WERI-Rb-1 (cell line): ENCODE results near the gene WDR93.

Experiments used
- DNase-seq: peaks from one replicate; pipeline ENCODE4 v3.0.0-alpha.2; 2020
- H3K27ac ChIP-seq: fragments of 250-450 bp; sonication (Bioruptor Pico); 2 replicates; pipeline ENCODE4 v1.5.1; 2020; ENCODE audit warnings: mild to moderate bottlenecking, moderate library complexity
- H3K27me3 ChIP-seq: fragments of 250-450 bp; sonication (Bioruptor Pico); 2 replicates; pipeline ENCODE4 v1.5.1; 2021; ENCODE audit warnings: mild to moderate bottlenecking, low read depth, moderate library complexity; ENCODE audit not compliant: insufficient read depth, severe bottlenecking
- H3K36me3 ChIP-seq: fragments of 250-450 bp; sonication (Bioruptor Pico); 2 replicates; pipeline ENCODE4 v1.5.1; 2020; ENCODE audit warnings: mild to moderate bottlenecking, moderate library complexity
- H3K4me3 ChIP-seq: 2 replicates; pipeline ENCODE4 v1.5.1; 2011; ENCODE audit warnings: low read depth, mild to moderate bottlenecking, control low read depth, low read length
- H3K9me3 ChIP-seq: fragments of 250-450 bp; sonication (Bioruptor Pico); 2 replicates; pipeline ENCODE4 v1.5.1; 2021; ENCODE audit warnings: mild to moderate bottlenecking, moderate library complexity; ENCODE audit not compliant: severe bottlenecking
- CTCF ChIP-seq: IDR thresholded peaks from 2 replicates; pipeline ENCODE4 v1.5.1; 2011; ENCODE audit warnings: low read depth, mild to moderate bottlenecking, control low read depth, inconsistent platforms, low read length

The WDR93 gene

GRCh38 chr15:89765694-89766093, 75.1 kb downstream of the WDR93 start:
- no peak overlapping the region for H3K4me3 ChIP-seq
- no peak overlapping the region for H3K27ac ChIP-seq
- DNase-seq: no peak
- no peaks in the 10 kb centered on the region for H3K9me3 ChIP-seq
- no peaks in the 10 kb centered on the region for H3K27me3 ChIP-seq
- no peaks in the 10 kb centered on the region for H3K36me3 ChIP-seq
- no peak for TF ChIP-seq CTCF

GRCh38 chr15:89766357-89767311, 76.0 kb downstream of the WDR93 start:
- Histone ChIP-seq H3K9me3 (no peaks in the 10 kb centered on the region), H3K27ac (no peak overlapping the region), H3K36me3 (no peaks in the 10 kb centered on the region), H3K4me3 (no peak overlapping the region), H3K27me3 (no peaks in the 10 kb centered on the region)
- TF ChIP-seq CTCF: no peak
- no peak for DNase-seq

GRCh38 chr15:89767411-89767915, 76.9 kb downstream of the WDR93 start:
- no peak for TF ChIP-seq CTCF
- no peaks in the 10 kb centered on the region for H3K27me3 ChIP-seq
- no peaks in the 10 kb centered on the region for H3K9me3 ChIP-seq
- DNase-seq: no peak
- no peak overlapping the region for H3K27ac ChIP-seq
- H3K36me3 ChIP-seq: no peaks in the 10 kb centered on the region
- H3K4me3 ChIP-seq: no peak overlapping the region

- TF ChIP-seq CTCF: no peak
- no peaks in the 10 kb centered on the region for H3K36me3 ChIP-seq
- no peak overlapping the region for H3K27ac ChIP-seq
- no peaks in the 10 kb centered on the region for H3K27me3 ChIP-seq
- no peak for DNase-seq
- H3K4me3 ChIP-seq: no peak overlapping the region
- H3K9me3 ChIP-seq: no peaks in the 10 kb centered on the region
Measured at GRCh38 chr15:89768071-89768500, 77.5 kb downstream of the WDR93 start.

- H3K4me3 ChIP-seq: no peak overlapping the region
- no peak for DNase-seq
- no peaks in the 10 kb centered on the region for H3K36me3 ChIP-seq
- H3K27me3 ChIP-seq: no peaks in the 10 kb centered on the region
- TF ChIP-seq CTCF: no peak
- no peaks in the 10 kb centered on the region for H3K9me3 ChIP-seq
- no peak overlapping the region for H3K27ac ChIP-seq
Measured at GRCh38 chr15:89769366-89769765, 78.8 kb downstream of the WDR93 start.
